HG02884 (cell line): ENCODE data around the gene PLOD2.

Source experiments
- ATAC-seq: cut with Tn5 transposase; IDR thresholded peaks from one replicate; pipeline ENCODE4 v1.9.1; 2021; ENCODE audit warnings: mild to moderate bottlenecking, moderate library complexity; ENCODE audit not compliant: unreplicated experiment

Gene PLOD2

DNA sequence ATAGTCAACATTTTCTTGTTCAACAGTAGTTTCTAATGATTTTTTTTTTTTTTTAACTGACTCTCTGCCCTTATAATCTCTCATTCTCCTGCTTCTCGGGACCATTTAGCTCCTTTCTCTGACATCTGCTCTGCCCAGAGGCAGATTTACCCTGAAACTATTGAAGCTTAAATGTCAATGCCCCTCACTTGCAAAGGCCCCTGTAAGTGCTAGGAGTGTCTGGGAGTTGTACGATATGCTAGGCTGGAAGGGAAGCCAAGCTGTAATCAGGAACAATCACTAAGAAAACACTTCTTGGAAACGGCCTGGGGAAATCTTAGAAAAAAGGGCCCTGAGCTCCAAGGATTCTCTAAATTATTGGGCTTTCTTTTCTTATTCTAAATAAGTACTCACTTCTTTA, 5.8 kb upstream of the PLOD2 start:
- no peak for ATAC-seq

DNA sequence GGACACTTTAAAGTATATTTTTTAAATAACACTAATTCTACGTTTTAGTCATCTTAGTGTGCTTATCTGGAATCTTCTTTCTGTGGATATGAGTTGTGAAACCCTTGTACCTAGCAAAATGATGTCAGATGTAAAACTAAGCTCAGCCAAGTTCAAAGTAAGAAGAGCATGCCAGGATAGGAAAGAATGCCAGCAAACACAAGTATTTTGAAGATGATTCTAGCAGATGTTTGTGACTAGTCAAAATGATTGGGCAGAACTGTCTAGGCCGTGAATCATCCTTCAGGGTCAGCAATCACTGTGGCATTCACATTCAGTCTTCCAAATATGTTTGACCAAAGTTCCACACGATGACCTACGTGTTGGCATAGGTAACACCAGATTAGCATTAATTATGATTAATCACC, 5.4 kb upstream of the PLOD2 start:
- ATAC-seq, result no peak

DNA sequence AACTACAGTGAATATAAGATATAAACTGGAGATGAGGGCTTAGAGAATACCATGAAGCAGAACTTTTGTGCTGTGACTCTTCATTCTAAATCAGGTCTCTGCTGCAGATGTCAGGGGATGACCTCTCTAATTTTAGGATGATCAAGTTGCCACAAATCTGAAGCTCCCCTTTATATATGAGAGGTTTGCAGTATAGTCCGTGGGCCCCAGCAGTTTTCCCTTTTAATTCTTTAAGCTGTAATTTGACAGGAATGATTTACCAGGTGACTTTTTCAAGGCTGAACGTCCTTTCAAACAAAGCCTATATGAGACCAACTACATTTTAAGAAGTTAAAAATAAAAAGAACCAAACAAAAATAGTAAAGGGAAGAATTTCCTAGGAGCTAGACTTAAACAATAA, 4.9 kb upstream of the PLOD2 start:
- ATAC-seq, result no peak

DNA sequence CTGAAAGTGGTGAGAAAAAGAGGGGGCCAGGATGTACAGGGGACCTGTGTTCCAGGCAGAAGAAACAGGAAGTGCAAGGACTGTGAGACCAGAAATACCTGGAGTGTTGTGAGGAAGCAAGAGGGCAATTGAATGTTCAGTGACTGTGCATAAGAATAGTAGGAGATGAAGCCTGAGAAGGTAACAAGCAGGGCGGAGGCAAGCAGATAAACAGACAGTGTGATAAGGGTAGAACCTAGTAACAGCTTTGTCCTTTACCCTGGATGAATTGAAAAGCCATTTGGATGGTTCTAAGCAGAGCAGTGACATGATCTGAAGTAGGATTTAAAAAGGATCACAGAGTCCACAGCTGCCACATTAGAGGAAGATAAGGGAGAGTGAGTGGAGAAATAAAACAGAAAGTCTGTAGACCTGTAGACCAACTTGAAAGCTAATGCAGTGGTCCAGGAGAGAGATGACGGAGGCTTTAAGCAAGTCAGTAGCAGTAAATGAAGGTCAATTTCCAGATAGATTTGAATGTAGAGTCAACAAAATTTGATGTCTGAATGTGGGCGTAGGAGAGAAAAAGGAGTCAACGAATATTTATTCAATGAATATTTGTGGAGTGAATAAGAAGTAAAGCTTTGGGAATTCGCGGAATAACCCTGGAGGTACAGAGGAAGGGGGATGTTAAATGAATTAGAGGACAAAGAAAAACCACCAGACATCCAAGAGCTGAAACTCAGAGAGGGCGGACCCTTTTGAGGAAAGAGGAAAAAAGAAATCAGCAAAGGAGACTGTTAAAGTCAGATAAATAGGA, 4.2 kb upstream of the PLOD2 start:
- ATAC-seq, result no peak

DNA sequence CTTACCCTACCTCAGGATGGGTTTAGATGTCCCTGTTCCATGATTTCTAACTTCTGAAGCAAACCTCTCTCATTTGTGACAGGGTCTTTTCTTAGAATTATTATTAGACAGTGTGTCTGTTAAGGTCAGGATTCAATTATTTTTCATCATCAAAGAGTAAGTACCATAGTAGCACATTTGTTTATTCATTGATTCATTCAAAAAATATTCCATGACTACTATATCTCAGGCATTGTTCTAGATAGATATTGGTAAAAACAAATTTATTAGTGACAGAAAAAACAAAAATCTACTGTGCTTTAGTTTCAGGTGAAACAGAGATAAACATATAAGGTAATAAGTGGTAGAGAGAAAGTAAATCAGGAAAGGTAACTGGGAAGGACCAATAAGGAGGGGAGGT, 3.5 kb upstream of the PLOD2 start:
- ATAC-seq, result no peak

DNA sequence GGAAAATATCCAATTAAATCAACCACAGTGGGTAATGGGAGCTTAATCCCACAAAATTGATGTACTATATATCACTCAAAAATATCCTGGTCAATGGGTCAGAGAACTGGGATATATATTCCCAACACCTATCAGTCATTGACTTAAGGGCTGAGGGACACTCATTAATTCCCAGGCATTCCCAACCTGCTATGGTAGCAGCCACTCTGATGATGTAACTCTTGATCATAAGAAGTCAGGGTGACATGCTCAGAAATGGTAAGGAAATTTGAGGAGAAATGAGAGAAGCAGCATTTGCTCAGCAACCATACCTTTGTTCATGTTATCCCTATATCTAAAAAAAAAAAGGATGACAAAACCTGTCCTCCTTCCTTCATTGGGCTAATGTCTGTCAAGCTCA, 3.1 kb upstream of the PLOD2 start:
- ATAC-seq, result no peak

DNA sequence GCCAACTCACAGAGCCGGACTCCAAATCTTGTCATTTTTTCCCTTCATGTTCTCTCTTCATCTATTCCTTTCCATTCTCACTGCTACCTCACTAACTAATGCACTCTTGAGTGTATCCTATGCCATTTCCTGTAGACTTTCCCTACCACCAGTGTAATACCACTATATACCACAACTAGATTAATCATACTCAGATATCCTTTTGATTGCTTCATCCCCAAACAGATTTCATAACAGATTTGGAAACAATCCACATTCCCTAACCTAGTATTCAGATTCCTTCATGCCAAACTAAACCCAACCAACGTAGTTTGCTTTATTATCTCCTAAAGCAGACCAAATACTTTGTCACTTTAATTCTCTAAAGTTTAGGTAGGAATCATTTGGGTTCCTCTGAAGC, 2.6 kb upstream of the PLOD2 start:
- ATAC-seq, result no peak

DNA sequence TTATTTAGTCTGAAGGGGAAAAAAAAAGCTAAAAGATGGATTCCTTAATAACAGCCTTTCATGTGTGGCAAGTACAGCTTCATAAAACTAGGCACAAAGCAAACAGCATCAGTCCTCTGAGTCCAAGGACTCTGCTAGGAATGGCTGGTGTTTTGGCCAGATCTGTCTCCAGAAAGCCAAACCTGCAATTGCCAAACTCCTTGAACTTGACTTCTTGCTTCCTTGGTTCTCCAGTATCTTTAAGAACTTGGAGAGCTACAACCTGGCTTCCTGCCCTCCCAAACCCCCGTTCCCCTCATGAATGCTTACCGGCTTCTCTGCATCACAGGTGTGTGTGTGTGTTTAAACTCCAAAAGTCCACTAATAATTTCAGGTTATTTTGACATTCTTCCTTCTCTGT, 1.6 kb upstream of the PLOD2 start:
- no peak for ATAC-seq

DNA sequence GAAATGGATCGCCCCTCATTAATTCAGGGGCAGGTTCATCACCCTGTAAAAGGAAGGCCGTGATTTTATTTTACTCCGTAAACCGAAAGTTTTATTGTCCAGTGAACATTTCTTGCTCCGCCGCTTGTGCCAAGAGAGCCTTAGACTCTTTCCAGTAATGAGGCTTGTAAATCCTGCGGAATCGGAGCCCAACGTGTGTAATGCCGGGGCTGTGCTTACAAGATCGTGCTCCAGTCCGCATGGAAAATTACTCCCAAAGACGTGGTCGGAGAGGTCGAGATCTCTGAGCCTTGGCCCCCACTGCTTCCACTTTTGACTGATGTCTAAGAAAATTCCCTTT, 649 bp upstream of the PLOD2 start:
- no peak for ATAC-seq

DNA sequence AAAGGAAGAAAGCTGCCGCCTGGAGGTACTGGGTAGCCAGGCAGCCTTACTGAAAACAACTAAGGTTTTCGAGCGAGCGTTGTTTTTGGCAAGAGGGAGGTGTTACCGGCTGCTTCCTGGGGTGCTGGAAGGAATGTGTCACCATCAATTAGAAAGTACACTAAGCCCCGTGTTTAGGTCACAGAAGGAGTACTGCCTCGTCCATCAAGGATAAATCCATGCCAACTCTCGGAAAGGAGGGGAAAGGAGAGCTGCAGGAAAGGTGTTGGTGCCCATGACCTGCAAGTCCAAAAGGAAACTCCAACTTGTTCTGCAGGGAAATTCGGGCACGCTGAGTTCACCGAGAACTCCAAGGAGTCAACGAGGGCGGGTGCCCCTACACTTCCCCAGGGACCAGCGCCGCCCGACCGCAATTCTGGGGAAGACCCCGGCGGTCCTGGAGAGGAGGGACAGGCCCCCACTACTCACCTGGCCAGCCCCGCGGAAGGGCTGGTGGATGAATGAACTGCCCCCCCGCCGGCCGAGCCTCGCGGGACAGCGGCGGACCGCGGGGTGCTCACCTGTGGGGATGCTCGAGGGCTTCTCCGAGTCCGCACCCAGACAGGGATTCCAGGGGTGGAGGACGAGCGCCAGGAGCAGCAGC, 542 bp downstream of the PLOD2 start:
- peak; percentile 5 for ATAC-seq

DNA sequence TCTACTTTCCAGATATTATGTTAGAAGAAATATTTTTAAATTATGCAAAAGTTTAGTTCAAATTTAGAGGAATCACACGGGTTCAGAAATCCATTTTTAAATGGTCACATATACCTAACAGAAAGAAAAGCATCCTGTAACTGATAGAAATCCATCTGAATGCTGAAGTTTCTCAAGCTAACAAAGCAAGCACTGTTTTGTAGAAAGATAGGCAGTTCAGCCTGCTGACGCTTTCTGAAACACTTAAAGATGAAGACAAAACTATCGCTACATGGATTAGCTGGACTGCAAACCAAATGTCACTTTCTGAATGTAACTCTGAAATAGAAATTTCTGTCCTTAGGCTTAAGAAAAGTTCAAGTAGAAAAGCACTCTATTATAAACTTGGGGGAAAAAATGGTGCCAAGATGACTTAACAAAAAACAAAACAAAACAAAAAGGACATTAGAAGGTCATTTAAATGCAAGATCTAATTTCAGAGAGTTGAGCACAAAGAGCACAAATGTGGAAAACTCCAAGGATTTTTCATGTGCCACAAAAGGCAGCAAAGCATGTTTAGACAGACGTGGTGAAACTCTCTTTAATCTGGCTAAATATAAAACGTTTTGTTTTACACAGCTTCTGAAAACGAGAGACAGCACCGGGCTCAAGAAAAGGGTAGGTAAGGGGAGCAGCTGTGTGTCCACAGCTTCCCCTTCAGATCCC, 1.2 kb downstream of the PLOD2 start:
- no peak for ATAC-seq

DNA sequence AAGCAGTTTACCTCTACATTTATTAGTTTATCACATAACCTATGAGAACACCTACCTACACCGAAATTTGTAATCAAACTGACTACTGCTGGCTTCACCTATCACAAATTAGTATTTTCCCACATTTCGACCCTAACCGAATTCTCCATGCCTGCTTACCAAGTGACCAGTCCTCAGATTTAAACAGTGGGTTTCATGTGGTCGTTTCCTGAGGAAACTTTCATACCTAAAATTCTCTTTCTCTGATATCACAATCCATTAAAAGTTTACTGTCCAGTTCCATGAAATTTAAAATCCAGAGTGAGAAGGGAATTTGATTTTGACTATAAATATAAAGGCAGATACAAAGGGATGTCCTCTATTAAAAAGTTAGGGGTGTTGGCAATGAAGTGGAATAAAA, 1.9 kb downstream of the PLOD2 start:
- ATAC-seq, result no peak

DNA sequence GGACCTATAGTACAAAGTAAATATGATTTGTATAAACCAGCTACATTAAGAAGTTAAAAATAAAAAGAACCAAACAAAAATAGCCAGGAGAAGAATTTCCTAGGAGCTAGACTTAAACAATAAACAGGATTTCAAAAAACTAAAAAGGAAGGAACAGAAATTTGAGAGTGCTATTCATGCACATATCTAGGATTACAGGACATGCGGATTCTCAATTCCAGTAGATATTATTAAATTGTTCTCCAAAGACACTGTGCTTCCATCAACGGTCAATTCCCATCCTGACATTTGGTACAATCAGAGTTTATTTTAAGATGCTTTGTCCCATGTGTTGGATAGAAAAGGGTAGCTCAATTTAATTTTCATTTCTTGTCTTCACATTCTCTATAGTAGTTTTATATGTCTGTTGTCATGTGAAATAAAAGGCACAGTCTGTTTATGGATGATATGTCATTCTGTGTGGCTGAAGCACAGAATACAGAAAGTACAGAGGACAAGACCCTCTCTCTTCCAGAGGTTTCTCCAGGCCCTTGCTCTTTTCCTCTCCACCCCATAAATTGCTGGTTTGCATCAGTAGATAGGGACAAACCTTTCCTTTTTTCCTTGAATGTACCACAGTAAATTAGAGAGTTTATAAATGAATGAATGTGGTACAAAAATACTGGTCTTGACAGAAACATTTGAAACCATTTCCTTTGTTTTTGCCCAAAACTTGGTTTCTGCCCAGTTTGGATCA, 3.5 kb downstream of the PLOD2 start:
- ATAC-seq, result no peak

DNA sequence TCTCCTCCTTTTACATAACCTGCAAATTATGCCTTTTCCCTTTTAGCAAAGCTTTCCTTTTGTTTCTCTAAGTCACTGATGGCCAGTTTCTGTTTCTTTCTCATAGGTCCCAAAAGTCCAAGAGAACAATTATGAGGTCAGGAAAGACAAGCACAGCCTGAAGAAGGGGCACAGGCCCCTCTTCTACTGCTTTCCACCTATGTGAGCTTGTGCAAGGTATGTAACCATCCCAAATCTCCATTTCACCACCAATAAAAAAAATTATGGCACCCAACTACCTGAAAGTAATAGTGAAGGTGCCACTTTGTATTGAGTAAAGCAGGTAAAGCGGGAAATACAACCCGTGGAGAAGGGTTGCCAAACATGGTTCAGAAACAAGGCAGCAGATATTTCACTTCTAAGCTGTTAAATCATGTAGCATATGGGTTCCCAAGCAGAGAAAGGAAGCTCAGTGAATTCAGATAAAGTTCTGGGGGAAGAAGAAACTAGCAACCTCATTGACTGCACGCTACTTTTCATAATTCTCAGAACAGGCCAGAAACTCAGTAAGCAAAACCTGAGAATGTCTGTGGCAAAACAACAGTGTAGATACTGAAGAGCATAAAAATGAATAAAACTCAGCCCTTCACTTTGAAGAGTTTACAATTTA, 4.2 kb downstream of the PLOD2 start:
- no peak for ATAC-seq

DNA sequence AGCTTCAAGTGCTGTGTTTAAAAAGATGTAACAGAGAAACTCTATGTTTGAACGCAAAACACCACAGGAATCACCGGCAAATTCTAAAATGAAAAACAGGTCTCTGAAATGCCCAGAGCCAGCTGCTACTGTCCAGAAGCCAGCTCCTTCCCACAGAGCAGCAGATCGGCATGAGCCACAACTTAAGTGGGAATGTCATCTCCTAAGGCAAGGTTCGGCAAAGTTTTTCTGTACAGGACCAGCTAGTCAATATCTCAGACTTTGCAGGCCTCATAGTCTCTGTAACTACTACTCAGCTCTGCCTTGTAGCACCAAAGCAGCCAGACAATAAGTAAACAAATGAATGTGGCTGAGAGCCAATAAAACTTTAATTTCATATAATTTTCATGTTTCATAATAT, 4.9 kb downstream of the PLOD2 start:
- ATAC-seq, result no peak

DNA sequence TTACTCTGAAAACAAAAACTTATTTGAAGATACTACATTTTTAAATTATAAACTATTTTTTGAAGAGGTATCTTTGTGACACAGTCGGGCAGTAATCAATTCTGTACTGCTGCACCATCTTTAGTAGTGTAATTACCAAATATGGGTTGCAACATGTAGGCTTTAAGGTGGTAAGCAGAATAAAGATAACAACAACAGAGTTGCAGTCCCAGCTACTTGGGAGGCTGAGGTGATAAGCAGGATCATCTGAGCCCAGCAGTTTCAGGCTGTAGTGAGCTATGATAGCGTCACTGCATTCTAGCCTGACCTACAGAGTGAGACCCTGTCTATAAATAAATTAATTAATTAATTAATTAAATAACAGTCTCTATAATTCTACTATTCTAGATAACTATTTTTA, 6.0 kb downstream of the PLOD2 start:
- ATAC-seq, result no peak

DNA sequence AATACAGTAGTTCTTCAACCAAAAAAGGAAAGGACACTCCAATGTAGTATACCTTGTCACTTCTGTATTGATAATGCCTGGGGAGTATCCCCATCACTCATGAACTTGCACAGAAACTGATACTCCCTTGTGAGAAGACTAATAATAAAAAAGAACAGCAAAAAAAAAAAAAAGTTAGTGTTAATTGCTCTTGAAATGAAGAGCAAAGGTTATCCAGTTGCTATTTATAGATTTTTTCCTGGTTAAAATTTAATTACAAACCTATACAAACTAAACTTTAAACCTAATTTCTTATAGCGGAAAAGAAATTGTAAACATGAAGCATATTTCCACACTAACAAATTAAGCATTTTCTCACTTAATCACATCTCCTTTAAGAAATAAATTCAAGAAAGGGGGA, 6.7 kb downstream of the PLOD2 start:
- ATAC-seq, result no peak

DNA sequence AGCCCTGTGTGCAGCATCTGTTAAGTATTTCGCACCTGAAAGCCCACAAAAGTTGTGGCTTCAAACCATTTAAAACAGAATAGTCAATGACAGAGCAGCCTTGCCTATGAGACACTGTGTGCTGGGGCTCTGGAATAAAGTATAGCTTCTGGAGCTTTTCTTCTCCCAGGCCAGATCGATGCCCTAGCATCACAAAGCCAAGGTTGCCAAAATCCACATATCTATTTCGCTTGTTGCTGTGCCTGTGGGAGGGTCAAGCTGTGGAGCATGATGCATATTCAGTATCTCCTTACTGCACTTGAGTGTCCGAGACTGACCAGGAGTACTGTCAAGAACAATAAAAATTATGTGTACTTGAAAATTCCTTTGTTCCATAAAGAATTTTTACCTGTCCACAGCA, 7.6 kb downstream of the PLOD2 start:
- no peak for ATAC-seq

DNA sequence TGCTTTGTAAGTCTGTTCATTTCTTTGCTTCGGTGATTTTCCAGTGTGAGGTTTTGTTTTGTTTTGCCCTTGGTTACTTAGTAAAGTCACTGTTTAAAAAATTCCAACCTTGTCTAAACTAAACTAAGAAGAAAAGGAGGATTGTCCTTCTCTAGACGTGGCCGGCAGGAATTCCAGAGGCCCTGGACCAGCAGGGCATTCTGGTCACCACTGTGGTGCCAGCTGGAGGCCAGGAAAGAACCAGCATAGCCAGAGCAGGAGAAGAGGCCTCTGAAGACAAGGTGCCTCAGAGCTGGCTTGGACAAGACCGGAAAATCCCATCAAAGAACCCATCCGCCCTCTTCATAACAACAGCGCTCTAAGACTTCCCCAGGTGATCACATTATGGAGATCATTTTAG, 8.2 kb downstream of the PLOD2 start:
- no peak for ATAC-seq

DNA sequence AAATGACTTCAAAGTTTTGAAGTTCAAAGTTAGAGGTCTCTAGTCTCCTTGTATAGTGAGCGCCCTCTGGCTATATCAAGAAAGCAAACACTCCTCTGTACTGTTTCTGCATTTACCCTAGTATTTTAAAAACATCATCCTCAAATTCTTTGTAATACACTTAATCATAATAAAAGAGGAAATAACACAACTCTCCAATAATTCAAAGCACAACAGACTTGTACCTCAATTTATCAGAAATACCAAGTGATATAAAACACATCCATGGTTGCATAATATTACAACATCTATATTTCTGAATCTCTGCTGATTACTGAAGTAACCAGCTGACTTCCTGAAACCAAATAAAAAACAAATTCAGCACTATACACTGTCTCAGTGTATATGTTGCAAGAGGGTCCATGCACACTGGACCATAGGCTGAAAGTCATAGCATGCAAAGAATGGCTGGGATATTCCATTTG, 12.5 kb downstream of the PLOD2 start:
- no peak for ATAC-seq

DNA sequence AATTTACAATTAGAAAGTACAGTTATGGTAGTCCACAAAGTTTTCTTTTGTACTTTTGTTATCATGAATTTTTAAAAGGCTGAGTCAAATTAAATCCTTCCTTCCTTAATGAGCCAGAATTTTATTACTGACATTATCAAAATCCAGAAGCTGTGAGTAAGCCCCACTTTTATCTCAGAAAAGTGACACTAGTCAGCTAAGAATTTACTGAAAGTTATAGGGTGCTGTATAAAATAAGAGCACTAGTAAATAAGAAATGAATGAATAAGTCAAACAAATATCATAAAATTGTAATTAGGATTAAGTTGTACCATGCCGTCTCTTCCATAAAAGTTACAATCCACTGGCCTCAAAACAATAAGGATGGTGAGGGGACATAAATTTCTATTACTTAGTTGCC, 15.3 kb downstream of the PLOD2 start:
- ATAC-seq, result no peak
